H1 (cell line): ENCODE measurements around the gene CDC40.

Source experiments
- KDM1A ChIP-seq: fragments of 200-600, 300-600 bp; sonication (generic); IDR thresholded peaks from 2 replicates; pipeline ENCODE4 v1.7.1; 2016; ENCODE audit warnings: mild to moderate bottlenecking, low read length, borderline replicate concordance
- SRF ChIP-seq: IDR thresholded peaks from 2 replicates; pipeline ENCODE4 v1.6.1; 2011; ENCODE audit warnings: mild to moderate bottlenecking, low read depth, low read length, moderate library complexity
- TF ChIP-seq, protein P1 (sequence below), 3 experiments: IDR thresholded peaks; 1 replicate in 2 of 3; 2 replicates in 1 of 3; pipeline versions ENCODE4 v1.5.1 to v1.6.1; 2011; ENCODE audit warnings: low read length in 3 of 3, mild to moderate bottlenecking in 3 of 3, inconsistent platforms in 2 of 3, low read depth in 1 of 3, moderate library complexity in 1 of 3; ENCODE audit not compliant: insufficient read depth in 1 of 3; ENCODE audit errors: control extremely low read depth in 1 of 3

DNA sequence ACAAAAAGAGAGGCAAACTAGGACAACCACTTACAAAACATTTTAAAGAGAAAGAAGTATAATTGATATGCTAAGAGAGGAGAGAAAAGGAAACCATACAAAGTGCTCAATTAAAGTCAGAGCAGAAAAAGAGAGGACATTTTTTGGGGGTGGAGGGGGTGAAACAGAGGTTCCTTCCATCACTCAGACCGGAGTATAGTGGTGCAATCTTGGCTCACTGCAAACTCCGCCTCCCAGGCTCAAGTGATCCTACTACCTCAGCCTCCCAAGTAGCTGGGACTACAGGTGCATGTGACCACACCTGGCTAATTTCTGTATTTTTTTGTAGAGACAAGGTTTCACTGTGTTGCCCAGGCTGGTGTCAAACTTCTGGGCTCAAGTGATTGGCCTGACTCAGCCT lies 10.1 kb upstream of the CDC40 start:
- TF ChIP-seq, protein P1, sequence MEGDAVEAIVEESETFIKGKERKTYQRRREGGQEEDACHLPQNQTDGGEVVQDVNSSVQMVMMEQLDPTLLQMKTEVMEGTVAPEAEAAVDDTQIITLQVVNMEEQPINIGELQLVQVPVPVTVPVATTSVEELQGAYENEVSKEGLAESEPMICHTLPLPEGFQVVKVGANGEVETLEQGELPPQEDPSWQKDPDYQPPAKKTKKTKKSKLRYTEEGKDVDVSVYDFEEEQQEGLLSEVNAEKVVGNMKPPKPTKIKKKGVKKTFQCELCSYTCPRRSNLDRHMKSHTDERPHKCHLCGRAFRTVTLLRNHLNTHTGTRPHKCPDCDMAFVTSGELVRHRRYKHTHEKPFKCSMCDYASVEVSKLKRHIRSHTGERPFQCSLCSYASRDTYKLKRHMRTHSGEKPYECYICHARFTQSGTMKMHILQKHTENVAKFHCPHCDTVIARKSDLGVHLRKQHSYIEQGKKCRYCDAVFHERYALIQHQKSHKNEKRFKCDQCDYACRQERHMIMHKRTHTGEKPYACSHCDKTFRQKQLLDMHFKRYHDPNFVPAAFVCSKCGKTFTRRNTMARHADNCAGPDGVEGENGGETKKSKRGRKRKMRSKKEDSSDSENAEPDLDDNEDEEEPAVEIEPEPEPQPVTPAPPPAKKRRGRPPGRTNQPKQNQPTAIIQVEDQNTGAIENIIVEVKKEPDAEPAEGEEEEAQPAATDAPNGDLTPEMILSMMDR (IDR thresholded peaks at IDR 0.05; ENCODE audit: control extremely low read depth in 1 of 3, insufficient read depth in 1 of 3, low read depth in 1 of 3, low read length in 3 of 3) = no peak
- no peak for TF ChIP-seq KDM1A
- TF ChIP-seq SRF = no peak
